AG10803 (cell line): ENCODE data around the gene SEMA3C.

ENCODE experiments used
- DNase-seq: peaks from one replicate; pipeline ENCODE4 v3.0.0; 2010; ENCODE audit warnings: low read depth
- H3K4me3 ChIP-seq: 2 replicates; pipeline ENCODE4 v1.5.1; 2011; ENCODE audit warnings: mild to moderate bottlenecking, low read length, control low read depth
- CTCF ChIP-seq: conservative IDR thresholded peaks from 2 replicates; pipeline ENCODE4 v1.5.1; 2011; ENCODE audit warnings: mild to moderate bottlenecking, low read length, control low read depth, inconsistent platforms

Gene SEMA3C

DNA sequence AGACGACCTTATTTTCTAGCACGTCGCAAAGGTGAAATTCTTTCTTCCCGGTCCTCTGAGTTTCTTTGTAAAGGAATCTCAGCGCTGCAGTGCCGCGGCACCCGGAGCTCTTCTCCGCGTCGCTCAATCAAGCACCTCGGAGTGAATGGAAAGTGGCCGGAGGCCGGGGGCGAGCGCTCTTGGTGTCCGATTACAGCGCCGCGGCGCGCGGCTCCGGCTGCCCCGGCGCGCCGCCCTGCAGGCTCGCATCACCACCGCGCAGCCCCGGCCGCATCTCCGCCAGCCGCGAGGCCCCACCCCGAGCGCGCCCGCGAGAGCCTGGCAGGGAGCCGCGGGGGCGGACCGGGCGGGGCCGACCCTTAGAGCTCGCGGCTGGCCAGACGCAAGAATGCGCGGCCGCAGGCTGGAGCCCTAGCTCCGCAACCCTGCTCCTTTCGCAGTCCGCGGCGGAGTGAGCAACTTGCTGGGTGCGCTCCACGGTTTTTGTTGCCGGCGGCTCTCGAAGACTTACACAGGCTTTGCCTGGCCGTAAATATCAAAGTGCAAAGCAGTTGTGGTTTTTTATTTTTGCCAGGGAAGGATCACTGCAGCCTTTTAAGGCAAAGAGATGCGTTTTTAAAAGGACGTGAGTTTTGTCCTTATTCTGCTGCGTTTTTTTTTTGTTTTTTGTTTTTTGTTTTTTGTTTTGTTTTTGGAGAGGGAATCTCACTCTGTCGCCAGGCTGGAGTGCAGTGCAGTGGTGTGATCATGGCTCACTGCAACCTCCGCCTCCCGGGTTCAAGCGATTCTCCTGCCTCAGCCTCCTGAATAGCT lies at the start of gene SEMA3C:
Gene SEMA3C, minus strand, starts transcription at position 143 of the 813 bp plus-strand sequence. CDS start 2,270 bp downstream, outside the sequence.
- H3K4me3 ChIP-seq: peak within 1 kb of the TSS; percentile 69
- DNase-seq: peak; percentile 97
- peak; percentile 12; the same call in 1 of the 2 replicates for TF ChIP-seq CTCF

- DNase-seq: no peak
- H3K4me3 ChIP-seq: no peak overlapping the region
- no peak for TF ChIP-seq CTCF
Observed at GRCh38 chr7:80968606-80969005, 49.8 kb upstream of the SEMA3C start.

DNA sequence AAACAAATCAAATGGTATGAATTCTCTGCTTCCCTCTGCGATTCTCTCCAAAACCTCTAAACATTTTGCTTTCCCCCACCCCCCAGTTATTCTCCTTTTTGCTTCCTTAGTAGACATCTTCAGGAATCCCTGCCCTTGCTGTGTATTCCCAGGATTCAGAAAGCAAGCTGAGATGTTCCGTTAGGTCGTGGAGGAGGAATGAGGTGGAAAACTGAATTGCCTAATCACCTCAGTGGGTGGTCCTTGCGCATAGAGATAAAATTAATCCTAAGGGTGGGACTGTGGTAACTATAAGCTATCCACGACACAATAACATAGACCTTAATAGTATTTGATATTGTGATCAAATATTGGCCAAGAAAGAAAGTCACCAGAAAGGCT lies 49.1 kb upstream of the SEMA3C start:
- DNase-seq: no peak
- no peak for TF ChIP-seq CTCF
- H3K4me3 ChIP-seq: no peak overlapping the region

- DNase-seq: peak; percentile 71
- no peak for TF ChIP-seq CTCF
- H3K4me3 ChIP-seq: no peak overlapping the region
Observed at GRCh38 chr7:80967071-80967916, 48.4 kb upstream of the SEMA3C start.

GRCh38 chr7:80960244-80960795 lies 41.5 kb upstream of the SEMA3C start:
- H3K4me3 ChIP-seq: no peak overlapping the region
- TF ChIP-seq CTCF: no peak
- DNase-seq: peak; percentile 75

GRCh38 chr7:80957226-80957777 lies 38.5 kb upstream of the SEMA3C start:
- no peak for TF ChIP-seq CTCF
- H3K4me3 ChIP-seq: no peak overlapping the region
- DNase-seq: no peak
